LoVo (cell line): Measurements from ENCODE around the gene TSHZ1.

Source experiments
- DNase-seq: peaks from one replicate; pipeline ENCODE4 v3.0.0-alpha.2; 2016; ENCODE audit warnings: low spot score

The TSHZ1 gene

GRCh38 chr18:75210274-75211001 lies at the start of gene TSHZ1:
Gene TSHZ1 (plus strand): TSS chr18:75210797. CDS start chr18:75211877, 1,080 bp downstream.
- peak; percentile 79 for DNase-seq

- peak; percentile 65 for DNase-seq
These were observed 49.2 kb upstream of the TSHZ1 start for GRCh38 chr18:75161256-75162028.

GRCh38 chr18:75162467-75162866 lies 48.1 kb upstream of the TSHZ1 start:
- DNase-seq = no peak

- DNase-seq = no peak
These were observed 47.6 kb upstream of the TSHZ1 start for GRCh38 chr18:75162978-75163377.

- no peak for DNase-seq
These were observed 46.9 kb upstream of the TSHZ1 start for GRCh38 chr18:75163736-75164135.

- no peak for DNase-seq
These were observed 46.1 kb upstream of the TSHZ1 start for GRCh38 chr18:75164479-75164878.

GRCh38 chr18:75165926-75166325 lies 44.7 kb upstream of the TSHZ1 start:
- no peak for DNase-seq

GRCh38 chr18:75167137-75167536 lies 43.5 kb upstream of the TSHZ1 start:
- DNase-seq = no peak

GRCh38 chr18:75167759-75168618 lies 42.6 kb upstream of the TSHZ1 start:
- no peak for DNase-seq

- no peak for DNase-seq
These were observed 42.0 kb upstream of the TSHZ1 start for GRCh38 chr18:75168619-75169018.

- DNase-seq = no peak
These were observed 41.2 kb upstream of the TSHZ1 start for GRCh38 chr18:75169411-75169810.

- DNase-seq = no peak
These were observed 40.4 kb upstream of the TSHZ1 start for GRCh38 chr18:75170022-75170789.

GRCh38 chr18:75170916-75171315 lies 39.7 kb upstream of the TSHZ1 start:
- no peak for DNase-seq

GRCh38 chr18:75172299-75173124 lies 38.1 kb upstream of the TSHZ1 start:
- DNase-seq = no peak

- DNase-seq = no peak
These were observed 37.5 kb upstream of the TSHZ1 start for GRCh38 chr18:75173125-75173432.

GRCh38 chr18:75173738-75174137 lies 36.9 kb upstream of the TSHZ1 start:
- DNase-seq = no peak

- DNase-seq = no peak
These were observed 33.7 kb upstream of the TSHZ1 start for GRCh38 chr18:75176849-75177248.

GRCh38 chr18:75178376-75178775 lies 32.2 kb upstream of the TSHZ1 start:
- DNase-seq = no peak

- DNase-seq = no peak
These were observed 30.6 kb upstream of the TSHZ1 start for GRCh38 chr18:75179819-75180600.

- peak; percentile 54 for DNase-seq
These were observed 27.1 kb upstream of the TSHZ1 start for GRCh38 chr18:75183524-75183923.
